Measurements from ENCODE around the gene HERPUD1.

HERPUD1 gene

GRCh38 chr16:56912746-56913708 is 18.9 kb upstream of the HERPUD1 start:
- H3K27me3 ChIP-seq (ENCODE audit: control insufficient read depth in 1 of 2, insufficient read depth in 2 of 2, low read length in 2 of 2): no peaks in the 10 kb centered on the region
- no peak overlapping the region for H3K9ac ChIP-seq (ENCODE audit: low read length)
- no peaks in the 10 kb centered on the region for H3K36me3 ChIP-seq (ENCODE audit: insufficient read depth, low read length)
- H3K4me3 ChIP-seq (ENCODE audit: low read depth in 1 of 2, low read length in 2 of 2): no peak overlapping the region
- no peaks in the 10 kb centered on the region for H3K9me3 ChIP-seq (ENCODE audit: low read length)
- H3K27ac ChIP-seq (ENCODE audit: low read depth, low read length): no peak overlapping the region
- no peaks in the 10 kb centered on the region for H3K4me1 ChIP-seq (ENCODE audit: insufficient read depth, low read length)

DNA sequence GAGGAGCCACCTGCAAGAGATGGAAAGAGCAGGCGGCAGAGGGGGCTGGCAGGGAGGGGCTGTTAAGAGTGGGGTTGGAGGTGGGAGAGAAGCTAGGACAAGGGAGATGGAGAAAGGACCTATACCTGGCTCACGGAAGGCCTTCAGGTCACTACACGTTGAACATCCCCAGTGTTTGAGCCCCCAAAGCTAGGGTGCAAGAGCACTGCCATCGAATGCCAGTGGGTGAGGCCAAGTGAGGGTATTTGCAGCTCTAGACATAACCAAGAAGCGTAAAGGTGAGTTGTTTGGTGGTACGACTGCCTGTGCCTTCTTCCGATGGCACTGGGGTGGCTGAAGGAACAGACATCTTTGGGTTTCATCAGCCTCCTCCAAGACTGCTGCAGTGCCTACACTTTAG is 17.0 kb upstream of the HERPUD1 start:
- no peaks in the 10 kb centered on the region for H3K9me3 ChIP-seq (ENCODE audit: low read length)

DNA sequence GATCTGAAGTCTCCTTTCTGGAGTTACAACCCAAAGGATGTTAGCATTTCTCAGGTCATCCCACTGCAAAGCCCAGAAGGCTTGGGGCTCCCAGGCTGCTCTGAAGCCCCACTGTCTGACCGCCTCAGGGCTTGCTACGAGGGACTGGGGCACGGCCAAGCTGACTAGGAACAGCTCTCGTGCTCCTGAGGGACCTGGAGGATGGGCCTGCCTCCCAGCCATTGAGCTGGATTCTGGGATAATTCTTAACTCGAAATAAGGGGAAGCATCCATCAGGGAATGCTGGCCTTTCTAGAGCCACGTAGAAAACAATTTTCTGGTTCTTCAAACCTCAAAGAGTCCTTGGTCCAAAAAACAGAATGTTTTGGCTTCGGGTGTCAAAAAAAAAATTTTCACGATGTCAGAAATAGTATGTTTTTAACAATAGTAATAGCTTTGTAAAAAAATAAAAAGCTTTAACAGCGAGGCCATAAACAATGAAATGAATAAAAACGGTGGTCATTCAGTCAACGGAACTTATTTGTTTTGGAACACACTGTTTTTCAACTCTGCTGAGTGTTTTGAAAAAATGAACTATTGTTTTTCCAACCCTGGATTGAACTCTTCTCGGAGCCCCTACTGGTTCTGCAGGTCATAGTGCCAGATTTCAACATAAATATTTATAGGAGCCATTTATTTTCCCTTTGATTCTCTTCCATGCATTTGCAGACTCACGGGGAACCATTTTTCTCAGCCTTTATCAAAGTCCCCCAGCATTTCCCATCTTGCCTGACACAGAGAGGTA is 16.4 kb upstream of the HERPUD1 start:
- no peaks in the 10 kb centered on the region for H3K36me3 ChIP-seq (ENCODE audit: insufficient read depth, low read length)
- H3K9ac ChIP-seq (ENCODE audit: low read length): no peak overlapping the region
- H3K27ac ChIP-seq (ENCODE audit: low read depth, low read length): no peak overlapping the region
- H3K9me3 ChIP-seq (ENCODE audit: low read length): no peaks in the 10 kb centered on the region
- no peak overlapping the region for H3K4me3 ChIP-seq (ENCODE audit: low read depth in 1 of 2, low read length in 2 of 2)
- no peaks in the 10 kb centered on the region for H3K27me3 ChIP-seq (ENCODE audit: control insufficient read depth in 1 of 2, insufficient read depth in 2 of 2, low read length in 2 of 2)
- H3K4me1 ChIP-seq (ENCODE audit: insufficient read depth, low read length): no peaks in the 10 kb centered on the region

More for the DNA sequence above, 17.0 kb upstream of the HERPUD1 start:
- no peaks in the 10 kb centered on the region for H3K27me3 ChIP-seq (ENCODE audit: control insufficient read depth in 1 of 2, insufficient read depth in 2 of 2, low read length in 2 of 2)
- H3K36me3 ChIP-seq (ENCODE audit: insufficient read depth, low read length): no peaks in the 10 kb centered on the region
- H3K4me1 ChIP-seq (ENCODE audit: insufficient read depth, low read length): no peaks in the 10 kb centered on the region
- H3K9ac ChIP-seq (ENCODE audit: low read length): no peak overlapping the region
- no peak overlapping the region for H3K4me3 ChIP-seq (ENCODE audit: low read depth in 1 of 2, low read length in 2 of 2)
- no peak overlapping the region for H3K27ac ChIP-seq (ENCODE audit: low read depth, low read length)

DNA sequence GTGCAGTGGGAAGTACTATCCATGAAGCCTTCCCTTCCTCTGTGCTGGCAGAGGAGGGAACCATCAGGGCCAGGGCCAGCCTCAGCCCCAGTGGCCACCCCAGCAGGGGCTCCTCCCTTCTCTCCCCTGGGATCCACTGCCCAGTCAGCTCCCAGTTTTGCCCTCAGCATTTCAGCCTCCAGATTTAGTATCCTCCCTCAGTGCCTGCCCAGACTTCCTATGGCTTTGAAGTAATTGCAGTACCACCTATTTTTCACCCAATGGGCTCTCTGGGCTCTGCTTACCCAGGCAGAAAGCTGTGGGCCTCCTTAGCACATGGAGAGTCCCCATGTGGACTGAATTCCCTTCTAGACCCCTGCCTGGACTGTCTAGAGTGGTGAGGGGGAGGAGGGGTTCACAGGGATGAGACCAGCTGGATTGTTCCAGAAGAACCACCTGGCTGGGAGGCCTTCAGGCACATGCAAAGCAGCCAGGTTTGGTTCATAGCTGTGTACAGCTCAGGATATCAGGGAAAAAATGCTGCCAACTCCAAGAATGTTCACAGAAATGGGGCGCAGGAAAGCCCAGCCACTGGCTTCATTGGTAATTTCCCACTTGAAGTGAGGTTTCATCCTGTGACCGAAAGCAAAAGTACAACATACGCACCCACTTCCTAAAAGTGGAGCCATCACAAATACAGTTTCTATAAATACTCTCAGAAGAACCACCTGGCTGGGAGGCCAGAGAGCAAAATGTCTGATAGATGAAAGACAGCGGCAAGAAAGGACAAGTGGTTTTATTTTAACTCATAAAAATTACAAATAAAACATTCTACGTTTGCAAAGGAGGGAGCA is 15.2 kb upstream of the HERPUD1 start:
- Histone ChIP-seq H3K9ac (ENCODE audit: low read length) (no peak overlapping the region), H3K4me3 (ENCODE audit: low read depth in 1 of 2, low read length in 2 of 2) (no peak overlapping the region), H3K9me3 (ENCODE audit: low read length) (no peaks in the 10 kb centered on the region), H3K4me1 (ENCODE audit: insufficient read depth, low read length) (no peaks in the 10 kb centered on the region), H3K27ac (ENCODE audit: low read depth, low read length) (no peak overlapping the region), H3K27me3 (ENCODE audit: control insufficient read depth in 1 of 2, insufficient read depth in 2 of 2, low read length in 2 of 2) (no peaks in the 10 kb centered on the region), H3K36me3 (ENCODE audit: insufficient read depth, low read length) (no peaks in the 10 kb centered on the region)

DNA sequence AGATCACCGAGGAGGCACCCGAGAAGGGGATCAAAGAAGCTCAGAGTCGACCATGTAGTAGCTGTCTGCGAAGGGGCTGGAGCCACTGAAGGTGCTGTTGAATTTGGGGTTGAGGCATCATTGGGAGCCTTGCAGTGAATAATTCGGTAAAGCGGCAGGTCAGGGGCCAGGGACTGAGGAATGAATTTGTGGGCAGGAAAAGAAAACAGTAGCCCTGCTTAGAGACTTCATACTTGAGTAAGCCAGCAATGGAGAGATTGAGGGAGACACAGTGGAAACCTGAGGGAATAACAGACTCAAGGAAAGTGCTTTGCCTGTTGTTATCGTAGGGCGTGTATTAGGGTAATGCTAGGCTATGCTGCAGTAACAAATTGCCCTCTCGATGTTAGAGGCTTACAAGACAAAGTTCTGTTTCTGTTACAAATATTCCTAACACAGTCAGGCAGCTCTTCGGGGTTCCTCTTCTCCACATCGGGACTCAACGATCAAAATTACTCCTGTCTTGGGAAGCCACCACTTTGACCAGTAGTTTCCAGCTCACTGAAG is 13.4 kb upstream of the HERPUD1 start:
- H3K4me3 ChIP-seq (ENCODE audit: low read depth in 1 of 2, low read length in 2 of 2): no peak overlapping the region
- no peaks in the 10 kb centered on the region for H3K4me1 ChIP-seq (ENCODE audit: insufficient read depth, low read length)
- H3K27me3 ChIP-seq (ENCODE audit: control insufficient read depth in 1 of 2, insufficient read depth in 2 of 2, low read length in 2 of 2): no peaks in the 10 kb centered on the region
- H3K9ac ChIP-seq (ENCODE audit: low read length): no peak overlapping the region
- no peaks in the 10 kb centered on the region for H3K9me3 ChIP-seq (ENCODE audit: low read length)
- H3K36me3 ChIP-seq (ENCODE audit: insufficient read depth, low read length): no peaks in the 10 kb centered on the region
- no peak overlapping the region for H3K27ac ChIP-seq (ENCODE audit: low read depth, low read length)

- Histone ChIP-seq H3K27ac (ENCODE audit: low read depth, low read length) (no peak overlapping the region), H3K36me3 (ENCODE audit: insufficient read depth, low read length) (no peaks in the 10 kb centered on the region), H3K9ac (ENCODE audit: low read length) (no peak overlapping the region), H3K4me3 (ENCODE audit: low read depth in 1 of 2, low read length in 2 of 2) (no peak overlapping the region), H3K27me3 (ENCODE audit: control insufficient read depth in 1 of 2, insufficient read depth in 2 of 2, low read length in 2 of 2) (no peaks in the 10 kb centered on the region), H3K9me3 (ENCODE audit: low read length) (no peaks in the 10 kb centered on the region), H3K4me1 (ENCODE audit: insufficient read depth, low read length) (no peaks in the 10 kb centered on the region)
These were observed 12.7 kb upstream of the HERPUD1 start for GRCh38 chr16:56919099-56919800.

GRCh38 chr16:56921571-56921970 is 10.4 kb upstream of the HERPUD1 start:
- Histone ChIP-seq H3K9me3 (ENCODE audit: low read length) (no peaks in the 10 kb centered on the region), H3K27ac (ENCODE audit: low read depth, low read length) (no peak overlapping the region), H3K4me3 (ENCODE audit: low read depth in 1 of 2, low read length in 2 of 2) (no peak overlapping the region), H3K4me1 (ENCODE audit: insufficient read depth, low read length) (no peaks in the 10 kb centered on the region), H3K9ac (ENCODE audit: low read length) (no peak overlapping the region), H3K27me3 (ENCODE audit: control insufficient read depth in 1 of 2, insufficient read depth in 2 of 2, low read length in 2 of 2) (no peaks in the 10 kb centered on the region), H3K36me3 (ENCODE audit: insufficient read depth, low read length) (no peaks in the 10 kb centered on the region)

DNA sequence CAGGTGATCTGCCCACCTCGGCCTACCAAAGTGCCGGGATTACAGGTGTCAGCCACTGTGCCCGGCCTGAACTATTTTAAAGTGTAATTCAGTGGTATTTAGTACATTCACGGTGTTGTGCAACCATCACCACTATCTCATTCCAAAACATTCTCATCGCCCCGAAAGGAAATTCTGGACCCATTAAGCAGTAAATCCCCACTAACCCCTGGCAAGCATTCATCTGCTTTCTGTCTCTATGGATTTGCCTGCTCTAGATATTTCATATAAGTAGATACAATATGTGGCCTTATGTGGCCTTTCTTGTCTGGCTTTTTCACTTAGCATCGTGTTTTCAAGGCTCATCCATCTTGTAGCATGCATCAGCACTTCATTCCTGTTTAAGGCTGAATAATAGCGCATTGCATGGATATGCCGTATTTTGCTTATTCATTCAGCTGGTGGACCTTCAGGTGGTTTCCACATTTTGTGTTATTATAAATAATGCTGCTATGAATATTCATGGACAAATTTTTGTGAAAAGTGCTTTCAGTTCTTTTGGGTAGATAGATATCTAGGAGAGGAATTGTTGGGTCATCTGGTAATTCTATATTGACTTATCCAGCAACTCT is 8.4 kb upstream of the HERPUD1 start:
- no peak overlapping the region for H3K27ac ChIP-seq (ENCODE audit: low read depth, low read length)
- no peaks in the 10 kb centered on the region for H3K27me3 ChIP-seq (ENCODE audit: control insufficient read depth in 1 of 2, insufficient read depth in 2 of 2, low read length in 2 of 2)
- H3K4me3 ChIP-seq (ENCODE audit: low read depth in 1 of 2, low read length in 2 of 2): no peak overlapping the region
- no peaks in the 10 kb centered on the region for H3K4me1 ChIP-seq (ENCODE audit: insufficient read depth, low read length)
- H3K36me3 ChIP-seq (ENCODE audit: insufficient read depth, low read length): no peaks in the 10 kb centered on the region
- no peak overlapping the region for H3K9ac ChIP-seq (ENCODE audit: low read length)
- no peaks in the 10 kb centered on the region for H3K9me3 ChIP-seq (ENCODE audit: low read length)

GRCh38 chr16:56927471-56927870 is 4.5 kb upstream of the HERPUD1 start:
- Histone ChIP-seq H3K36me3 (ENCODE audit: insufficient read depth, low read length) (no peaks in the 10 kb centered on the region), H3K27ac (ENCODE audit: low read depth, low read length) (no peak overlapping the region), H3K4me1 (ENCODE audit: insufficient read depth, low read length) (peaks cover 9% of the 10 kb centered on the region), H3K4me3 (ENCODE audit: low read depth in 1 of 2, low read length in 2 of 2) (no peak overlapping the region), H3K9me3 (ENCODE audit: low read length) (no peaks in the 10 kb centered on the region), H3K9ac (ENCODE audit: low read length) (no peak overlapping the region), H3K27me3 (ENCODE audit: control insufficient read depth in 1 of 2, insufficient read depth in 2 of 2, low read length in 2 of 2) (no peaks in the 10 kb centered on the region)

- H3K9me3 ChIP-seq (ENCODE audit: low read length): no peaks in the 10 kb centered on the region
- H3K4me1 ChIP-seq (ENCODE audit: insufficient read depth, low read length): peaks cover 22% of the 10 kb centered on the region
- peaks cover 4% of the 10 kb centered on the region for H3K36me3 ChIP-seq (ENCODE audit: insufficient read depth, low read length)
- H3K27me3 ChIP-seq (ENCODE audit: control insufficient read depth in 1 of 2, insufficient read depth in 2 of 2, low read length in 2 of 2): no peaks in the 10 kb centered on the region
- H3K27ac ChIP-seq (ENCODE audit: low read depth, low read length): no peak overlapping the region
- no peak overlapping the region for H3K9ac ChIP-seq (ENCODE audit: low read length)
- H3K4me3 ChIP-seq (ENCODE audit: low read depth in 1 of 2, low read length in 2 of 2): no peak overlapping the region
These were observed 2.3 kb upstream of the HERPUD1 start for GRCh38 chr16:56929639-56930038.

All from muscle layer of colon (tissue), 2 donors.